ENCODE data around the gene YWHAB. TPM values are rescaled to one million over a fixed set of nuclear protein-coding genes. Genes with fewer than 3 reads are reported as not detected.

The YWHAB gene
- 100 to 1,000 TPM; 183 to 193 TPM for total RNA-seq
- polyA plus RNA-seq (2013, experiment 1 of 2), result 155 TPM
- 158 TPM for polyA plus RNA-seq (2013, experiment 2 of 2)
- long read RNA-seq, experiment 1, transcript YWHAB-201 (6 exons, 3,049 nt), result major isoform, 73 of 123 reads
- long read RNA-seq, experiment 1, partial matches to known transcripts, result 45 of 123 reads
- long read RNA-seq, experiment 1, other reads (novel, unspliced or antisense), result 4 of 123 reads
- long read RNA-seq, experiment 2, transcript YWHAB-201 (6 exons, 3,049 nt), result major isoform, 313 of 374 reads
- long read RNA-seq, experiment 2, transcript YWHAB-202 (7 exons, 3,109 nt), result minor isoform, 19 of 374 reads
- long read RNA-seq, experiment 2, partial matches to known transcripts, result 16 of 374 reads
- long read RNA-seq, experiment 2, other reads (novel, unspliced or antisense), result 25 of 374 reads
- long read RNA-seq, experiment 3, transcript YWHAB-202 (7 exons, 3,109 nt), result minor isoform, 31 of 303 reads
- long read RNA-seq, experiment 3, transcript YWHAB-201 (6 exons, 3,049 nt), result major isoform, 237 of 303 reads
- long read RNA-seq, experiment 3, partial matches to known transcripts, result 3 of 303 reads
- long read RNA-seq, experiment 3, other reads (novel, unspliced or antisense), result 31 of 303 reads
- long read RNA-seq, experiment 4, transcript YWHAB-202 (7 exons, 3,109 nt), result minor isoform, 12 of 374 reads
- long read RNA-seq, experiment 4, transcript YWHAB-201 (6 exons, 3,049 nt), result major isoform, 269 of 374 reads
- long read RNA-seq, experiment 4, partial matches to known transcripts, result 87 of 374 reads
- long read RNA-seq, experiment 4, other reads (novel, unspliced or antisense), result 6 of 374 reads

GRCh38 chr20:44885392-44886265 lies at the start of gene YWHAB:
Gene YWHAB (plus strand): TSS chr20:44885705. CDS start chr20:44901534, 15,829 bp downstream.
- Mint-ChIP-seq H3K9me3 (no peaks in the 10 kb centered on the region), H3K36me3 (ENCODE audit: low read depth) (peaks cover 16% of the 10 kb centered on the region), H3K27me3 (ENCODE audit: insufficient read depth) (peaks cover 1% of the 10 kb centered on the region), H3K4me1 (peaks cover 28% of the 10 kb centered on the region), H3K27ac (peak within 1 kb of the TSS; percentile 94), H3K4me3 (peak within 1 kb of the TSS; percentile 98)
- H3K9ac ChIP-seq (ENCODE audit: extremely low read depth, low read length, poor library complexity, severe bottlenecking), result peak within 1 kb of the TSS; percentile 79
- peak within 1 kb of the TSS; percentile 79 for H3K27ac ChIP-seq (ENCODE audit: low read depth, low read length)
- peak; percentile 53 for TF ChIP-seq CTCF (conservative IDR thresholded peaks at IDR 0.05)
- H3K4me3 ChIP-seq (ENCODE audit: low read length), result peak within 1 kb of the TSS; percentile 99
- no peaks in the 10 kb centered on the region for H3K9me3 ChIP-seq (ENCODE audit: control insufficient read depth, low read length)
- WGBS, 2 experiments (ENCODE audit: insufficient coverage in 1 of 2, insufficient read length in 1 of 2), result 0% methylated on average over 25 to 88 of the region's 88 CpGs
- H3K36me3 ChIP-seq (ENCODE audit: control insufficient read depth, insufficient read depth, low read length), result peaks cover 29% of the 10 kb centered on the region
- no peaks in the 10 kb centered on the region for H3K4me1 ChIP-seq (ENCODE audit: control insufficient read depth, insufficient read depth, low read length)
- DNase-seq, result peak; percentile 100
- no peaks in the 10 kb centered on the region for H3K27me3 ChIP-seq (ENCODE audit: control insufficient read depth, insufficient read depth, low read length, poor library complexity, severe bottlenecking)

- H3K9me3 ChIP-seq (ENCODE audit: control insufficient read depth, low read length), result no peaks in the 10 kb centered on the region
- Mint-ChIP-seq H3K36me3 (ENCODE audit: low read depth) (no peaks in the 10 kb centered on the region), H3K9me3 (peaks cover 3% of the 10 kb centered on the region), H3K27ac (no peak overlapping the region), H3K27me3 (ENCODE audit: insufficient read depth) (no peaks in the 10 kb centered on the region), H3K4me3 (no peak overlapping the region), H3K4me1 (no peaks in the 10 kb centered on the region)
- H3K36me3 ChIP-seq (ENCODE audit: control insufficient read depth, insufficient read depth, low read length), result no peaks in the 10 kb centered on the region
- no peaks in the 10 kb centered on the region for H3K4me1 ChIP-seq (ENCODE audit: control insufficient read depth, insufficient read depth, low read length)
- no peak for TF ChIP-seq CTCF (conservative IDR thresholded peaks at IDR 0.05)
- H3K27ac ChIP-seq (ENCODE audit: low read depth, low read length), result no peak overlapping the region
- H3K4me3 ChIP-seq (ENCODE audit: low read length), result no peak overlapping the region
- no peaks in the 10 kb centered on the region for H3K27me3 ChIP-seq (ENCODE audit: control insufficient read depth, insufficient read depth, low read length, poor library complexity, severe bottlenecking)
- no peak for DNase-seq
- H3K9ac ChIP-seq (ENCODE audit: extremely low read depth, low read length, poor library complexity, severe bottlenecking), result no peak overlapping the region
- 90 to 92% methylated on average over 7 to 12 of the region's 12 CpGs for WGBS, 2 experiments (ENCODE audit: insufficient coverage in 1 of 2, insufficient read length in 1 of 2)
These were observed 48.8 kb upstream of the YWHAB start for GRCh38 chr20:44836601-44837120.

- Histone ChIP-seq H3K9me3 (ENCODE audit: control insufficient read depth, low read length) (no peaks in the 10 kb centered on the region), H3K36me3 (ENCODE audit: control insufficient read depth, insufficient read depth, low read length) (no peaks in the 10 kb centered on the region), H3K27ac (ENCODE audit: low read depth, low read length) (no peak overlapping the region), H3K9ac (ENCODE audit: extremely low read depth, low read length, poor library complexity, severe bottlenecking) (no peak overlapping the region), H3K4me1 (ENCODE audit: control insufficient read depth, insufficient read depth, low read length) (no peaks in the 10 kb centered on the region), H3K27me3 (ENCODE audit: control insufficient read depth, insufficient read depth, low read length, poor library complexity, severe bottlenecking) (no peaks in the 10 kb centered on the region), H3K4me3 (ENCODE audit: low read length) (no peak overlapping the region)
- WGBS, 2 experiments (ENCODE audit: insufficient coverage in 1 of 2, insufficient read length in 1 of 2), result 87 to 88% methylated on average over 3 of the region's 3 CpGs
- Mint-ChIP-seq H3K4me1 (no peaks in the 10 kb centered on the region), H3K27me3 (ENCODE audit: insufficient read depth) (no peaks in the 10 kb centered on the region), H3K4me3 (no peak overlapping the region), H3K27ac (no peak overlapping the region), H3K9me3 (peaks cover 3% of the 10 kb centered on the region), H3K36me3 (ENCODE audit: low read depth) (no peaks in the 10 kb centered on the region)
- no peak for TF ChIP-seq CTCF (conservative IDR thresholded peaks at IDR 0.05)
- no peak for DNase-seq
These were observed 47.6 kb upstream of the YWHAB start for GRCh38 chr20:44837946-44838345.

Measured in endodermal cell (in vitro differentiated cells).